ENCODE measurements around the gene CCDC69. TPM values are rescaled to one million over a fixed set of nuclear protein-coding genes. Genes with fewer than 3 reads are reported as not detected.

Gene CCDC69
- total RNA-seq, 1 donor from 2014 or later: 79.0 TPM

- Histone ChIP-seq H3K9me3 (no peaks in the 10 kb centered on the region), H3K27ac (no peak overlapping the region), H3K36me3 (no peaks in the 10 kb centered on the region), H3K27me3 (ENCODE audit: low read depth) (no peaks in the 10 kb centered on the region), H3K4me1 (peaks cover 43% of the 10 kb centered on the region), H3K4me3 (no peak overlapping the region)
- DNase-seq (no peak), ATAC-seq (no peak)
- intact Hi-C loops (cut with DNase I): no loop called here
- no peak for TF ChIP-seq CTCF (IDR thresholded peaks at IDR 0.05)
Measured at GRCh38 chr5:151225475-151225874, 1.6 kb upstream of the CCDC69 start.

GRCh38 chr5:151225071-151225470 lies 1.2 kb upstream of the CCDC69 start:
- Histone ChIP-seq H3K27ac (no peak overlapping the region), H3K4me1 (peaks cover 47% of the 10 kb centered on the region), H3K9me3 (no peaks in the 10 kb centered on the region), H3K36me3 (no peaks in the 10 kb centered on the region), H3K4me3 (no peak overlapping the region), H3K27me3 (ENCODE audit: low read depth) (no peaks in the 10 kb centered on the region)
- no peak for ATAC-seq
- no peak for DNase-seq
- TF ChIP-seq CTCF (IDR thresholded peaks at IDR 0.05): no peak
- intact Hi-C loops (cut with DNase I): no loop called here

GRCh38 chr5:151224372-151224771 lies 480 bp upstream of the CCDC69 start:
- no peak for DNase-seq
- peak overlapping the region; percentile 86 for H3K4me3 ChIP-seq
- intact Hi-C loops (cut with DNase I): no loop called here
- no peak for ATAC-seq
- TF ChIP-seq CTCF (IDR thresholded peaks at IDR 0.05): no peak
- H3K27ac ChIP-seq: peak overlapping the region; percentile 94
- H3K9me3 ChIP-seq: no peaks in the 10 kb centered on the region
- peaks cover 54% of the 10 kb centered on the region for H3K4me1 ChIP-seq
- H3K36me3 ChIP-seq: no peaks in the 10 kb centered on the region
- no peaks in the 10 kb centered on the region for H3K27me3 ChIP-seq (ENCODE audit: low read depth)

GRCh38 chr5:151222790-151223446 lies 974 bp downstream of the CCDC69 start:
- Histone ChIP-seq H3K4me3 (peak overlapping the region; percentile 86), H3K9me3 (no peaks in the 10 kb centered on the region), H3K27me3 (ENCODE audit: low read depth) (no peaks in the 10 kb centered on the region), H3K36me3 (no peaks in the 10 kb centered on the region), H3K27ac (peak overlapping the region; percentile 94), H3K4me1 (peaks cover 55% of the 10 kb centered on the region)
- TF ChIP-seq CTCF (IDR thresholded peaks at IDR 0.05): no peak
- peak; percentile 74 for DNase-seq
- peak; percentile 86 to 88 for ATAC-seq
- intact Hi-C loops (cut with DNase I): no loop called here

GRCh38 chr5:151222054-151222789 lies 1.7 kb downstream of the CCDC69 start:
- TF ChIP-seq CTCF (IDR thresholded peaks at IDR 0.05): no peak
- ATAC-seq (no peak), DNase-seq (no peak)
- no peaks in the 10 kb centered on the region for H3K9me3 ChIP-seq
- H3K36me3 ChIP-seq: no peaks in the 10 kb centered on the region
- H3K27ac ChIP-seq: peak overlapping the region; percentile 94
- intact Hi-C loops (cut with DNase I): no loop called here
- no peaks in the 10 kb centered on the region for H3K27me3 ChIP-seq (ENCODE audit: low read depth)
- peak overlapping the region; percentile 86 for H3K4me3 ChIP-seq
- H3K4me1 ChIP-seq: peaks cover 55% of the 10 kb centered on the region
